HL-60 (cell line): ENCODE data around the gene FKBP1B.
"Not testable (repeated sequence)": the region's sequence is repeated elsewhere in the genome, so short reads cannot be mapped to it uniquely, and the experiment has no call there.

Experiments
- CTCF ChIP-seq: IDR thresholded peaks from one replicate; pipeline ENCODE4 v1.5.1; 2011; ENCODE audit warnings: low read length, control low read depth, inconsistent platforms; ENCODE audit not compliant: insufficient read depth
- GABPA ChIP-seq: IDR thresholded peaks from 2 replicates; pipeline ENCODE4 v1.6.1; 2012; ENCODE audit warnings: low read depth
- POLR2AphosphoS5 ChIP-seq: IDR thresholded peaks from 2 replicates; pipeline ENCODE4 v1.6.1; 2012; ENCODE audit warnings: low read depth
- REST ChIP-seq: IDR thresholded peaks from 2 replicates; pipeline ENCODE4 v1.6.1; 2012; ENCODE audit warnings: low read depth; ENCODE audit not compliant: insufficient replicate concordance

GRCh38 chr2:24014902-24015301 lies 34.6 kb upstream of the FKBP1B start:
- TF ChIP-seq REST, CTCF, POLR2AphosphoS5, GABPA: not testable (repeated sequence)
